Immature natural killer cell (primary cell): ENCODE results near the gene PRR27. TPM values are rescaled to one million over a fixed set of nuclear protein-coding genes. Genes with fewer than 3 reads are reported as not detected.
"Not testable (repeated sequence)": the region's sequence is repeated elsewhere in the genome, so short reads cannot be mapped to it uniquely, and the experiment has no call there.

Source experiments
- DNase-seq, 3 donors: peaks; one replicate each; pipeline ENCODE4 v3.0.0; 2022; ENCODE audit warnings: mixed read lengths in 1 of 3
- H3K27ac Mint-ChIP-seq, 6 donors: one replicate each; pipeline ENCODE4 v1.8.0; 2020; ENCODE audit warnings: mixed read lengths in 6 of 6, mild to moderate bottlenecking in 5 of 6, inconsistent platforms in 4 of 6, moderate library complexity in 3 of 6
- H3K27me3 Mint-ChIP-seq, 3 donors: one replicate each; pipeline ENCODE4 v1.8.0; 2020 to 2021; ENCODE audit warnings: low read depth in 3 of 3, mild to moderate bottlenecking in 3 of 3, mixed read lengths in 3 of 3, moderate library complexity in 3 of 3, inconsistent platforms in 1 of 3
- H3K36me3 Mint-ChIP-seq, 3 donors: one replicate each; pipeline ENCODE4 v1.8.0; 2020; ENCODE audit warnings: mixed read lengths in 3 of 3, inconsistent platforms in 2 of 3, mild to moderate bottlenecking in 2 of 3
- H3K4me1 Mint-ChIP-seq, 2 donors: one replicate each; pipeline ENCODE4 v1.8.0; 2020; ENCODE audit warnings: inconsistent platforms in 2 of 2, mild to moderate bottlenecking in 2 of 2, mixed read lengths in 2 of 2, moderate library complexity in 1 of 2
- H3K4me3 Mint-ChIP-seq, 5 donors: one replicate each; pipeline ENCODE4 v1.8.0; 2020; ENCODE audit warnings: mild to moderate bottlenecking in 5 of 5, mixed read lengths in 5 of 5, inconsistent platforms in 3 of 5, moderate library complexity in 3 of 5
- H3K9me3 Mint-ChIP-seq, 6 donors: one replicate each; pipeline ENCODE4 v1.8.0; 2020; ENCODE audit warnings: mild to moderate bottlenecking in 6 of 6, mixed read lengths in 6 of 6, inconsistent platforms in 4 of 6, moderate library complexity in 3 of 6
- polyA plus RNA-seq, 3 donors: library from polyadenylated mRNA; unstranded; fragments of 300-500 nt; fragmentation: Illumina TruSeq; gene quantifications; one replicate each; pipeline ENCODE4 v1.2.3, GENCODE V29; 2021

Gene PRR27
- polyA plus RNA-seq, 3 donors from 2014 or later: not detected

- Mint-ChIP-seq H3K27me3 (peaks cover 0 to 2% (median 0%) of the 10 kb centered on the region in 3 donors), H3K4me1 (no peaks in the 10 kb centered on the region), H3K27ac (no peak overlapping the region), H3K4me3 (no peak overlapping the region), H3K36me3 (no peaks in the 10 kb centered on the region), H3K9me3 (peaks cover 0 to 4% (median 1%) of the 10 kb centered on the region in 6 donors)
- DNase-seq: no peak
Measured at GRCh38 chr4:70182517-70183167, 28.6 kb downstream of the PRR27 start.

- Mint-ChIP-seq H3K27ac (no peak overlapping the region), H3K27me3 (peaks cover 0 to 2% (median 0%) of the 10 kb centered on the region in 3 donors), H3K4me1 (no peaks in the 10 kb centered on the region), H3K4me3 (no peak overlapping the region), H3K36me3 (no peaks in the 10 kb centered on the region), H3K9me3 (peaks cover 0 to 4% (median under 1%) of the 10 kb centered on the region in 6 donors)
- DNase-seq: no peak
Measured at GRCh38 chr4:70183168-70183939, 29.3 kb downstream of the PRR27 start.

- peaks cover 0 to 4% (median 0%) of the 10 kb centered on the region in 6 donors for H3K9me3 Mint-ChIP-seq
- no peak overlapping the region for H3K4me3 Mint-ChIP-seq
- no peaks in the 10 kb centered on the region for H3K4me1 Mint-ChIP-seq
- H3K27me3 Mint-ChIP-seq: peaks cover 0 to 2% (median 0%) of the 10 kb centered on the region in 3 donors
- no peaks in the 10 kb centered on the region for H3K36me3 Mint-ChIP-seq
- no peak for DNase-seq
- H3K27ac Mint-ChIP-seq: no peak overlapping the region
Measured at GRCh38 chr4:70183940-70184246, 29.9 kb downstream of the PRR27 start.

DNA sequence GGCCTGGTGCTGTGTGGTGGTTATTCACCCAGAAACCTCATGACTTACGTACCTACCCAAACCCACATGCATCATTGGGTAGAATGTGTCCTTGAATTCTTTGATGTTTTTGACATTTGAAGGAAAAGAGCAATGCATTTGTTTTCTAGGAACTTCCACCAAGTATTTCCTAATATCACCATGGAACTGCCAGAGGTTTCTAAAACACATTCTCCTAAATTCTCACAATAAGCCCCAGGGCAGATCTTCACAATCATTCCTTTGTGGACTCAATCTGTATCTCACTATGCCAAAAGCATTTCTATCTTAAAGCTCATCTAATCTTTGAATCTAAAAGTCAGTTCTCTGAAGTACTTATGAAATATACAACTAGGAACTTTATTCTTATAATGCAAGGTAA is 33.2 kb downstream of the PRR27 start:
- DNase-seq: no peak
- Mint-ChIP-seq H3K27me3 (peaks cover 0 to 2% (median 0%) of the 10 kb centered on the region in 3 donors), H3K4me1 (no peaks in the 10 kb centered on the region), H3K9me3 (peaks cover 0 to 5% (median 3%) of the 10 kb centered on the region in 6 donors), H3K36me3 (no peaks in the 10 kb centered on the region), H3K27ac (no peak overlapping the region), H3K4me3 (no peak overlapping the region)

DNA sequence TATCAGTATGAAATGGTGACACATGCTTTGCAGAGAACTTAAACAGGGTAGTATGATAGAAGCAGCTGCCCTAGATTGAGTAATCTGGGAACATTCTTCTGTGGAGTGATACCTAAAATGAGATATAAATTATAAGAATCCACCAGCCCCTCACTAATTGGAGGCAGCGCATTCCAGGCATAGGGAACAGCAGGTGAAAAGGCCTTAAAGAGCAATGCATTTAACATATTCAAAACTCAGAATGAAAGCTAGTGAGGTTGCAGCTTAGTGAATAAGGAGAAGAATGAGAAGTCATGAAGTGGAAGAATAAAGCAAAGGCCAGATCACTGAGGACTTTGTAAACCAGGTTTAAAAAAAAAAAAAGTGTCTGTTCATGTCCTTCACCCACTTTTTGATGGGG is 36.5 kb downstream of the PRR27 start:
- peaks cover 0 to 5% (median 3%) of the 10 kb centered on the region in 6 donors for H3K9me3 Mint-ChIP-seq
- H3K27me3 Mint-ChIP-seq: no peaks in the 10 kb centered on the region
- DNase-seq: no peak

DNA sequence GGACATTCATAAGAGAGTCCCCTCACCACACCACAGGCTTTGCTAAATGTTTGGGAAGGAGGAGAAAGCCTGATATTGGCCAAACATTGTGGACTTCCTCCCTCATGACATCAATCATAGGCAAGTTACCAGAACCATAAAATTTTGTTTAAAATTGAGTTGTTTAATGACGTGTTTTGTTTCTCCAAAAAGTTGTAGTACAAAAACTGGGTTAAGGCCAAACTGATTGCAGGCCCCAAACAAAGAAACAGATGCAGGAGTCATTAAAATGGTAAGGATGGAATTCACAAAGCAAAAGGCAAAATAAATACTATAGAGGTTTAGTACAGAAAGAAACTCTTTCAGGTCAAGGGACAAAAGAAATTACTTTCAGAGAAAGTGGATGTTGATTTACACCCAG is 37.6 kb downstream of the PRR27 start:
- Mint-ChIP-seq H3K27me3 (no peaks in the 10 kb centered on the region), H3K36me3 (no peaks in the 10 kb centered on the region), H3K4me3 (no peak overlapping the region), H3K4me1 (no peaks in the 10 kb centered on the region), H3K9me3 (peaks cover 0 to 5% (median 3%) of the 10 kb centered on the region in 6 donors), H3K27ac (no peak overlapping the region)
- no peak for DNase-seq

More for the DNA sequence above, 36.5 kb downstream of the PRR27 start:
- H3K4me1 Mint-ChIP-seq: no peaks in the 10 kb centered on the region
- H3K27ac Mint-ChIP-seq: no peak overlapping the region
- no peak overlapping the region for H3K4me3 Mint-ChIP-seq
- no peaks in the 10 kb centered on the region for H3K36me3 Mint-ChIP-seq

DNA sequence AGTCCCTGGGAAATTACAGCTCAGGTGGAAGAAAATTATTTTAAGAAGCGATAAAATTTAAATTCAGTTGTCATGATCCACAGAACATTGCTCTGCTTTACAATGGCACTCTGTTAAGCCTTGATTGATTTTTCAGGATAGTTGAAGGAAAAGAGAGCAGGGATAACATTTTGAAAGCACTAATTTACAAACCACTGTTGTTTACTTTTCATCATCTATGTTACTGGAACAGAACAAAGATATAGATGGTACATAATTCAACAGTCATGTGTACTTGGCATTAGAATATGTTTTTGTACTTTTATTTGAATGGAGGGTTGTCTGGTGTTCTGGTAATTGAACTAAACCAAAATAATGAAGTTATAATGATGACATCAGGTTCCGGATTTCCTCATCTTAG is 38.9 kb downstream of the PRR27 start:
- no peak overlapping the region for H3K27ac Mint-ChIP-seq
- DNase-seq: no peak
- no peaks in the 10 kb centered on the region for H3K36me3 Mint-ChIP-seq
- no peaks in the 10 kb centered on the region for H3K4me1 Mint-ChIP-seq
- H3K27me3 Mint-ChIP-seq: no peaks in the 10 kb centered on the region
- no peak overlapping the region for H3K4me3 Mint-ChIP-seq
- peaks cover 0 to 8% (median 3%) of the 10 kb centered on the region in 6 donors for H3K9me3 Mint-ChIP-seq

DNA sequence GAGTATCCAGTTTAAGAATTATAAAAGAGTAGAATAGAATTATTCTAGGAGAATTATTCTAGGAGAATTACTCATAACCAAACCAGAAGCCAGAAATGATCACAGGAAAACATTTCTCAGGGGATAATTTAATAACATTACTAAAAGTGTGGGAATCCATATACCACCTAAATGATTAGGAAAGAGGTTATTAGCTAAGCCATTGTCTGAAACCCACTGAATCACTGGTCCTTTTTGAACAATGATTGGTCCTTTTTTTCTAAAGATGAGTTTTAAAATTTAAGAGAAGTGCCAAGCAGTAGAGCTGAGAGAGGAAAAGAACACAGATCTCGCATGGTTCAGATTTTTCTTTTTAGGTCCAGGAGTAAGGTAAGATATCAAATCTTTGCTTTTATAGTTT is 41.4 kb downstream of the PRR27 start, which contains the start of gene ODAM:
ODAM (plus strand) TSS at position 301 of the 400 bp plus-strand sequence. CDS start 819 bp downstream, outside the sequence.
- no peaks in the 10 kb centered on the region for H3K36me3 Mint-ChIP-seq
- no peak within 1 kb of the TSS for H3K27ac Mint-ChIP-seq
- H3K9me3 Mint-ChIP-seq: peaks cover 0 to 11% (median 1%) of the 10 kb centered on the region in 6 donors
- no peaks in the 10 kb centered on the region for H3K4me1 Mint-ChIP-seq
- H3K27me3 Mint-ChIP-seq: no peaks in the 10 kb centered on the region
- no peak for DNase-seq
- H3K4me3 Mint-ChIP-seq: no peak within 1 kb of the TSS

GRCh38 chr4:70196857-70197256 is 42.8 kb downstream of the PRR27 start:
- no peaks in the 10 kb centered on the region for H3K36me3 Mint-ChIP-seq
- DNase-seq: no peak
- H3K27me3 Mint-ChIP-seq: no peaks in the 10 kb centered on the region
- no peaks in the 10 kb centered on the region for H3K4me1 Mint-ChIP-seq
- no peak overlapping the region for H3K27ac Mint-ChIP-seq
- no peak overlapping the region for H3K4me3 Mint-ChIP-seq
- H3K9me3 Mint-ChIP-seq: peaks cover 0 to 11% (median 0%) of the 10 kb centered on the region in 6 donors

GRCh38 chr4:70197842-70198241 is 43.8 kb downstream of the PRR27 start:
- H3K4me1 Mint-ChIP-seq: no peaks in the 10 kb centered on the region
- no peaks in the 10 kb centered on the region for H3K27me3 Mint-ChIP-seq
- peaks cover 0 to 11% (median 0%) of the 10 kb centered on the region in 6 donors for H3K9me3 Mint-ChIP-seq
- H3K27ac Mint-ChIP-seq: no peak overlapping the region
- no peak overlapping the region for H3K4me3 Mint-ChIP-seq
- no peak for DNase-seq
- H3K36me3 Mint-ChIP-seq: no peaks in the 10 kb centered on the region

DNA sequence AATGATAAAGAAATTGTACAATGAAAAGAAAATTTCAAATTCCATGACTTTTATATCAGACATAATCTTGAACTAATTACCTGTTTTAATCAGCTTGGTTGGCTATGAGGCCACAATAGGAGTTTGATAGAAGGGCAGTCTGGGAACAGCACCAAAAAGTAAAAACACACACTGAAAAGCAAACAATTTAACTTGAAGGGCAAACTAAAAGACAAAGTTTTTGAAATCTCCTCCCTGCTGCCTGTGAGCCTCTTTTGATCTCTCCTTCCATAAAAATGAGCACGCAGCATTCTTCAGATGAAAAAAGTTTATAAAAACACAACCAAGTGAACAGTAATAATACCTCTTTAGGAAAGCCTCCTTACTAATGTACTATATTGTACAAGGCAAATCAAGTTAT is 49.6 kb downstream of the PRR27 start:
- Mint-ChIP-seq H3K9me3 (peaks cover 0 to 5% (median 0%) of the 10 kb centered on the region in 6 donors), H3K27ac (no peak overlapping the region), H3K4me3 (no peak overlapping the region), H3K36me3 (no peaks in the 10 kb centered on the region), H3K4me1 (no peaks in the 10 kb centered on the region), H3K27me3 (no peaks in the 10 kb centered on the region)
- no peak for DNase-seq

DNA sequence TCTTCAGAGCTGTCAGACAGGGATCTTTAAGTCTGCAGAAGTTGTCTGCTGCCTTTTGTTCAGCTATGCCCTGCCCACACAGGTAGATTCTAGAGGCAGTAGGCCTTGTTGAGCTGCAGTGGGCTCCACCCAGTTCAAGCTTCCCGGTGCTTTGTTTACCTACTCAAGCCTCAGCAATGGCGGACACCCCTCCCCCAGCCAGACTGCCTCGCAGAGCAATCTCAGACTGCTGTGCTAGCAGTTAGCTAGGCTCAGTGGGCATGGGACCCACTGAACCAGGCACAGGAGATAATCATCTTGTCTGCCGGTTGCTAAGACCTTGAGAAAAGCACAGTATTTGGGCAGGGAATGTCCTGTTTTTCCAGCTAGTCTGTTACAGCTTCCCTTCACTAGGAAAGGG is 58.7 kb downstream of the PRR27 start:
- H3K36me3 Mint-ChIP-seq, DNase-seq, H3K27me3 Mint-ChIP-seq, H3K27ac Mint-ChIP-seq, H3K4me1 Mint-ChIP-seq, H3K4me3 Mint-ChIP-seq: not testable (repeated sequence)
- peaks cover 3 to 24% (median 12%) of the 10 kb centered on the region in 6 donors for H3K9me3 Mint-ChIP-seq
